GM10248 (cell line): ENCODE data around the gene SLC38A6.

Experiments
- CTCF ChIA-PET: fragments of 300-600 bp; sonication (Branson Sonifier 250); formaldehyde crosslinking; extraction: SDS; loops from one replicate; lab custom pipeline; 2021; ENCODE audit warnings: antibody characterized with exemption; lab: Yijun Ruan, JAX
- POLR2A ChIA-PET: fragments of 350-650 bp; sonication (Branson Sonifier 250); formaldehyde crosslinking; extraction: SDS; loops from one replicate; lab custom pipeline; 2020; ENCODE audit warnings: antibody characterized with exemption; lab: Yijun Ruan, JAX
- DNase-seq: peaks from one replicate; pipeline ENCODE4 v3.0.0; 2012; ENCODE audit errors: extremely low spot score
- TF ChIP-seq, protein P1 (sequence below): IDR thresholded peaks from 2 replicates; pipeline ENCODE4 v1.5.1; 2012; ENCODE audit warnings: mild to moderate bottlenecking, low read depth; ENCODE audit errors: extremely low read depth, missing control alignments, control extremely low read depth

Gene SLC38A6

DNA sequence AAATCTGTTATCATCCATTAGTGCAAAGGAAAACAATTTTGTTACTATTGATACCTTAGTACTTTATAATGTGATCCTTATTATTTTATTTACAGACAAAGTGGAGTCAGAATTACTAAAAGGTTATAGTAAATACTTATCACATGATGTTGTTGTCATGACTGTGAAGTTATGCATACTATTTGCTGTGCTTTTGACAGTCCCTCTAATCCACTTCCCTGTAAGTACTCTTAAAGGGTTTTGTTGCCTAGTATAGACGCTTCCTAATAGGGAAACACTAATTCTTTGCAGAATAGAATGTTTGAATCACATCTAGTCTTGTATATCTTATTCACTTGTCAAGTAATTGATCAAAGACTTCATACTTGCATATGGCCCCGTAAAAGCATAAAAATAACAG lies 69.4 kb downstream of the SLC38A6 start:
- no peak for DNase-seq
- ChIA-PET POLR2A (no interaction called here), CTCF (interaction anchor here (1.2 to 2.6 kb wide), 3 partner anchors 10 to 18 kb away, joined by 3 to 6 read pairs (median 4); no protein-coding TSS in a partner anchor)
- TF ChIP-seq, protein P1, sequence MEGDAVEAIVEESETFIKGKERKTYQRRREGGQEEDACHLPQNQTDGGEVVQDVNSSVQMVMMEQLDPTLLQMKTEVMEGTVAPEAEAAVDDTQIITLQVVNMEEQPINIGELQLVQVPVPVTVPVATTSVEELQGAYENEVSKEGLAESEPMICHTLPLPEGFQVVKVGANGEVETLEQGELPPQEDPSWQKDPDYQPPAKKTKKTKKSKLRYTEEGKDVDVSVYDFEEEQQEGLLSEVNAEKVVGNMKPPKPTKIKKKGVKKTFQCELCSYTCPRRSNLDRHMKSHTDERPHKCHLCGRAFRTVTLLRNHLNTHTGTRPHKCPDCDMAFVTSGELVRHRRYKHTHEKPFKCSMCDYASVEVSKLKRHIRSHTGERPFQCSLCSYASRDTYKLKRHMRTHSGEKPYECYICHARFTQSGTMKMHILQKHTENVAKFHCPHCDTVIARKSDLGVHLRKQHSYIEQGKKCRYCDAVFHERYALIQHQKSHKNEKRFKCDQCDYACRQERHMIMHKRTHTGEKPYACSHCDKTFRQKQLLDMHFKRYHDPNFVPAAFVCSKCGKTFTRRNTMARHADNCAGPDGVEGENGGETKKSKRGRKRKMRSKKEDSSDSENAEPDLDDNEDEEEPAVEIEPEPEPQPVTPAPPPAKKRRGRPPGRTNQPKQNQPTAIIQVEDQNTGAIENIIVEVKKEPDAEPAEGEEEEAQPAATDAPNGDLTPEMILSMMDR: no peak

DNA sequence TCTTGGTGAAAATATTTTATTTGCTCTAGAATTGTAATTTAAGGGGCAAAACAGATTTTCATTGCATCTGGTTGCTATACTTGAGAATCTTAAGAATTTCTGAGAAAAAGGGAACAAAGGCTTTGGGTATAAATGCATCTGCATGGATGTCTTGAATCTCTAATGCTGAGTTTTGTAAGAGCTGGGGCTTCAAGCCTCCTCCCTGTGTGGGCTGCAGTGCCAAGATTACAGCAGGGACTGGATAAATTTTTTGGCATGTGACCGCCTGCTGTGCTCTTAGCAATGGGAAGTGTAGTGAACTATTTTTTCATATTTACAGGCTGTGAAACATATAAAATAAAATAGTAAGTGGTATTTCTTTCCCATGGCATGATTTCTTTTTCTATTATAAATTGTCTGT lies 70.0 kb downstream of the SLC38A6 start:
- ChIA-PET POLR2A (no interaction called here), CTCF (interaction anchor here (1.2 to 2.6 kb wide), 2 partner anchors 12 to 19 kb away, joined by 3 to 6 read pairs; no protein-coding TSS in a partner anchor)
- TF ChIP-seq, protein P1: no peak
- DNase-seq: no peak

DNA sequence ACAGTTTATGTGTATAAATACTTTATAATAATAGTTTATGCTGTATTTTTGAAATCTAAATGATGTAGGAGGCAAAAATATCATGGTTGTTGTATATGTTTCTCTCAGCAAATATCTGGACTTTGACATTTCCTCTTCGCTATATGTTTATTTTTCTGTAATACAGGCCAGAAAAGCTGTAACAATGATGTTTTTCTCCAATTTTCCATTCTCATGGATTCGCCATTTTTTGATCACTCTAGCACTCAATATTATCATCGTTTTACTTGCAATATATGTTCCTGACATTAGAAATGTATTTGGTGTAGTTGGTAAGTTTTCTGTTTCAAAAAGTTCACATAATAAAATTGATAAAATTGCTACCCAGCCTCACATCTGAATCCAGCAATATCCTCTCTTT lies 70.6 kb downstream of the SLC38A6 start:
- CTCF ChIA-PET: interaction anchor here (2.6 kb wide), 1 partner anchor 20 kb away, joined by 6 read pairs; no protein-coding TSS in a partner anchor
- no peak for DNase-seq
- POLR2A ChIA-PET: no interaction called here
- TF ChIP-seq, protein P1: no peak

DNA sequence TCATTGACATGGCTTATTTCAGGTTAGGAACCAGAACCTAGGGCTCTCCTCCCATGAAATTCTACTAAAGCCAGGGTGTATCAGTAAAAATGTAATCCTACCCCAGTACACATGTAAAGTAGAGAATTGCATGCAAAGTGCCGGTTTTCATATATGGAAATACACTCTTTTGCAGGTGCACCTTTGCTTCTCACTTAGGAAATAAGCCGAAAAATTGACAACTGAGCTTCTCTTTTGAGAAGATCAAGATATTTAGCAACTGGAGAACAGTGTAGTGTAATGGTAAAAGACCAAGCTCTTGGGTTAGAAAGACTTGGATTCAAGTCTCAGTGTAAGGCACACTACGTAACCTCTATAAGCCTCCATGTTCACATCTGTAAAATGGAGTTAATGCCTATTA lies 82.4 kb downstream of the SLC38A6 start:
- CTCF ChIA-PET: interaction anchor here (0.7 to 2.3 kb wide), 4 partner anchors 10 to 212 kb away, joined by 3 to 6 read pairs (median 3); no protein-coding TSS in a partner anchor
- no peak for DNase-seq
- TF ChIP-seq, protein P1: no peak
- POLR2A ChIA-PET: no interaction called here

DNA sequence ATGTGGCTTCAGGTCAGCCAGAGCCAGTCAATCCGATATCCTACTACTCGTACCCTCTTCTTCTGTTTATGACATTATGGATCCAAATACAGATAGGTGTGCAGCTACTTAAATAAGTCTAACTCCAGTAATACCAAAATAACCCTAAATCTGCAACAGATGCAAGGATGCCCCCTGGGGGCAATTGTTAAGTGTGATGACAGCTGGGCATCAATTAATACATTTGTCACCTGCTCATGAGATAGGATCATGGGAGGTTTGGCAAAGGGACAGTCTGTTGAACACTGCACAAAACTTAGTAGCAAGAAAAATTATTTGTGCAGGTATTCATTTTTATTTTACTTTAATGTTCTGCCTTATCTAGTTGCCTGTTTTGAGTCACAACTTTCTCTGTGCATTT lies 83.2 kb downstream of the SLC38A6 start:
- no peak for DNase-seq
- TF ChIP-seq, protein P1: no peak
- ChIA-PET POLR2A (no interaction called here), CTCF (interaction anchor here (0.7 to 2.3 kb wide), 2 partner anchors 11 to 27 kb away, joined by 3 to 6 read pairs; no protein-coding TSS in a partner anchor)

DNA sequence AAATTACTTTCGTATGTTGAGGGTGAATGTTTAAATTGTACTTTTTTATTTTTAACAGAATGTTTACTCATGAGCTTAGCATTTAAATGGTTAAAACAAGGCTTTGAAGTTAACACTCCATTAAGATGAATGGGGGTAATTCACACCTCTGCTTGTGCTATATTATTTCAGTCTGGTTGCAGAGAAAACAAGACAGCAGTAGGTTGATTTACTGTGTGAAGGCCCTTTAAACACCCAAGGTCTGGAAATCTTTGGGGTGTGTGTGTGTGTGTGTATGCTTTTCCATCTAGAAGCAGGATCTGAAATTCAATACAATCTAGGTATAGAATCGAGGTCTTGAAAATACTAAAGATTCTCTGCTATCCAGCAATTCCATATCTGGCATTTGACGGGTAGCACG lies 83.8 kb downstream of the SLC38A6 start:
- DNase-seq: no peak
- ChIA-PET CTCF (interaction anchor here (0.7 kb wide), 1 partner anchor 27 kb away, joined by 3 read pairs; no protein-coding TSS in a partner anchor), POLR2A (no interaction called here)
- TF ChIP-seq, protein P1: no peak
